ENCODE measurements around the gene UBE2QL1. TPM values are rescaled to one million over a fixed set of nuclear protein-coding genes. Genes with fewer than 3 reads are reported as not detected.

The UBE2QL1 gene
- total RNA-seq, 1 donor, result under 0.01 TPM

GRCh38 chr5:6522331-6522730 lies 73.7 kb downstream of the UBE2QL1 start:
- no peak for DNase-seq (ENCODE audit: low read depth in 2 of 3, low spot score in 2 of 3)

- no peak for DNase-seq (ENCODE audit: low read depth in 2 of 3, low spot score in 2 of 3)
Observed at GRCh38 chr5:6522923-6523322, 74.3 kb downstream of the UBE2QL1 start.

- DNase-seq (ENCODE audit: low read depth in 2 of 3, low spot score in 2 of 3), result no peak
Observed at GRCh38 chr5:6525422-6525821, 76.8 kb downstream of the UBE2QL1 start.

GRCh38 chr5:6525910-6526309 lies 77.3 kb downstream of the UBE2QL1 start:
- DNase-seq (ENCODE audit: low read depth in 2 of 3, low spot score in 2 of 3), result peak in 2 of 3 donors; percentile 9 to 32

- DNase-seq (ENCODE audit: low read depth in 2 of 3, low spot score in 2 of 3), result no peak
Observed at GRCh38 chr5:6527749-6528455, 79.2 kb downstream of the UBE2QL1 start.

DNA sequence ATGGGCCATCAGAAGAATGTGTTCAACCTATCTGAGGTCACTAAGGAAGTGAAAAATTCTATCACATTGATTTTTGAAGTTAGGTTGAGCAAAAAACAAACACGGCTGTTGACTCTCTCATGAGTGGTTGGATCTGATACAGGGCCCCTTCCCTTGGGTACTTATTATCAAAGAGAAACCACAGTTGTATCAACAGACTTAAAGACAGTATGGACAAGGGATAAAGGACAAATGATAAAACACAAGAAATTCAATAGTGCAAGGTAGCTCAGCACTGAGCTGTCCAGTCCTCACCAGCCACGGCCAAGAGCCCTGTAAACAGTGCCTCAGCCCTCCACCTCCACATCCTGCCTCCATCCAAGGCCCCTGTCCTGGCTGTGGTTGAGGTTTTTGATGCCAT lies 86.9 kb downstream of the UBE2QL1 start:
- DNase-seq (ENCODE audit: low read depth in 2 of 3, low spot score in 2 of 3), result no peak

- DNase-seq (ENCODE audit: low read depth in 2 of 3, low spot score in 2 of 3), result no peak
Observed at GRCh38 chr5:6539060-6539459, 90.4 kb downstream of the UBE2QL1 start.

- no peak for DNase-seq (ENCODE audit: low read depth in 2 of 3, low spot score in 2 of 3)
Observed at GRCh38 chr5:6540111-6540827, 91.6 kb downstream of the UBE2QL1 start.

GRCh38 chr5:6541256-6542013 lies 92.8 kb downstream of the UBE2QL1 start:
- DNase-seq (ENCODE audit: low read depth in 2 of 3, low spot score in 2 of 3), result no peak

- DNase-seq (ENCODE audit: low read depth in 2 of 3, low spot score in 2 of 3), result no peak
Observed at GRCh38 chr5:6542421-6543345, 94.0 kb downstream of the UBE2QL1 start.

DNA sequence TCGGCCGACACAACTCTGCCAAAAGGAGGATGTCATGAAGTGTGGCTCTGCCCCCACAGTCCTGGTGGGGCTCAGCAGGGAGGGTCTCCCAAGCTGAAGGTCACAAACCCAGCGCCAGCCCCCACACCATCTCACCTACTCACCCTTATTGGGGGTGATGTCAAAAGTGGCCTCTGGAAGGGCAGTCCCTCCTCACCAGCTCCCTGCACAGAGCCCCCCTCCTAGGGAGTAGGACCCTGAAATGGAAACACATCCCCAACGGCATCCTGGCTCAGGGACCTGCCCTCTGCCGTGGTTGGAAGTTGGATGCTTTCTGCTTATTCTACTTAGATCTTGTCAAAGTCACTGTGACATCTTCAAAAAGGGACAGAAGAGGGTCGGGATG lies 94.7 kb downstream of the UBE2QL1 start:
- no peak for DNase-seq (ENCODE audit: low read depth in 2 of 3, low spot score in 2 of 3)

DNA sequence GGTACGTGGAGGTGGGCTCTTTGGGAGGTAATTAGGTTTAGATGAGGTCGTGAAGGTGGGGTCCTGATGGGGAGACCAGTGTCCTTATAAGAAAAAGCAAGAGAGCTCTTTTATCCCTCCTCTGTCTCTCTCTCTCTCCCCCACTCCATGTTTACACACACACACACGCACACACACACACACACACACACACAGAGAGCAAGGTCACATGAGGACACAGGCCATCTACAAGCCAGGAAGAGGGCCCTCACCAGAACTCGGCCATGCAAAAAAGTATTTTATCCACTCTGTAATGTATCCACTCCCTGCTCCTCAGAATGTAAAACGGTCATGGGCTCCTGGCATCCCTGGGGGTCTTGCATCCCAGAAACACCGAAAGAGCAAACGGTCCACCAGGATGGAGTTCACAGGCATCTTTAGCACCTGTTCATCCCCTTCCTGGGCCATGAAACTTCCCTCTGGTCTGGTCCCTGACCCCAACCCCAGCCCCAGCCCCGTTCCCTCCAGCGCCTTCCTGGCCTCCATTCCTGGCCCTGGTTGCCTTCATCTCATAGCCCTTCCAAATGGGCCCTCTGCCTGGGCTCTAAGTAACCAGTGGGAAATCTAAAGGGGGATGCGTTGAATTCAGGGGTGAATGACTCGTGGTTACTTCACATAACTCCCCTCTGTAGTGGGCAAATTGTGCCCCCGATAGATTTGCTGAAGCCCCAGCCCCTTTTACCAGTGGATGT lies 95.3 kb downstream of the UBE2QL1 start:
- no peak for DNase-seq (ENCODE audit: low read depth in 2 of 3, low spot score in 2 of 3)

Other genes with a start within 250 kb of the UBE2QL1 start
- 8.6 TPM for gene MED10, start 70.3 kb upstream of the UBE2QL1 start, total RNA-seq
- 34.2 TPM for gene NSUN2, start 184.2 kb downstream of the UBE2QL1 start, total RNA-seq
- gene SRD5A1, start 184.6 kb downstream of the UBE2QL1 start, total RNA-seq, result 15.3 TPM